Amniotic epithelial cell (primary cell): ENCODE results near the gene PDE6C.
"Not testable (repeated sequence)": the region's sequence is repeated elsewhere in the genome, so short reads cannot be mapped to it uniquely, and the experiment has no call there.

Experiments
- DNase-seq: peaks from one replicate; pipeline ENCODE4 v3.0.0-alpha.2; 2010; ENCODE audit warnings: low read depth

PDE6C gene

GRCh38 chr10:93630625-93631557 lies 18.6 kb downstream of the PDE6C start:
- DNase-seq = no peak

DNA sequence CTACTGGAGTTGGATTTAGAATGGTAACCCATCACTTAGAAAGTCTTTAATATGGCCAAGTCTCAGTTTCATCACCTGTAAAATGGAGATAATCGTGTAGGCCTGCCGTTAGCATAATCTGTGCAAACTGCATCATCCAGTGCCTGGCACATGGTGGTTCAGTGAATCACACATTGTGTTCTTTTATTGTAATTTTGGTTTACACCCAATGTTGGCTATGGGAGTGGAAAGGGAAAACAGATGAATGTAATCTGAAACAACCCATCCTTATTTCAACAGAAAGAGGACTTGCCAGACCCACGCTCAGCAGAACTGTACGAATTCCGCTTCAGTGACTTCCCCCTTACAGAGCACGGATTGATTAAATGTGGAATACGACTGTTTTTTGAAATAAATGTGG lies 27.5 kb downstream of the PDE6C start:
- no peak for DNase-seq

DNA sequence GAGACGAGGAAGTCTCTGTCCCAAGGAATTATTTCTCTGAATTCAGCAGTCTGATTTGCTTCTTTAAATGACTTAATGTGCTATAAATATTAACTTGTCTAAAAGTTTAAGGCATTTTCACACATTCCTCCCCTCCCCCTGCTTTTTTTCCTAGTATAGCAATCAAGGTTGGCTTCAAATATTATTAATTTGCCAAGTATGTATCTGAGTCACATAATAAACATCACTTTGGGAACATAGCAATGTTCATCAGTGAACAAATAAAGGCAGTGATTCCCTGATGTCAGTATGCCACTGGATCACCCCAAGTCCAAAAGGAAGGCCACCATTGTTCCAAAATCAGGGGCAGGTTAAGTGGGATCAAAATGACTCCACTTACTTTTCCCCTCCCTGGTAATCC lies 40.5 kb downstream of the PDE6C start:
- peak; percentile 11 for DNase-seq

- DNase-seq = no peak
Observed at GRCh38 chr10:93654201-93654600, 41.9 kb downstream of the PDE6C start.

DNA sequence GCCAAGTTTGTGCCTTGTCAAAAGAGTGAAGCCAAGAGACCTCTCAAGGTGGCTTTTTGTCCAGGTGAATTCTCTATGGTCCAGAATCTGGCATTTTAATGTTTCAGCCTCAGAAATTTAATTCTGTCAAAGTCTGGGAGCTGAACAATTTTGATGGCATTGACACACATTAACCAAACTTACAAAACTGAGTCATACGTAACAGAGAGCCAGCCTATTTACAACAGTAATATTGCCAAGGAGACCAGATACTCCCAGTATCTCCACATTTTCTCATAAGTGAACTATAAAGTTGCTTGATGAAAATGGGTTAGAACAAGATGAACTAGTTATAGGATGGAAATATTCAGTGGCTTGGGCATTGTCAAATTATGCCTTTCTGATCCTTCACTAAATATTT lies 43.8 kb downstream of the PDE6C start:
- peak; percentile 6 for DNase-seq

DNA sequence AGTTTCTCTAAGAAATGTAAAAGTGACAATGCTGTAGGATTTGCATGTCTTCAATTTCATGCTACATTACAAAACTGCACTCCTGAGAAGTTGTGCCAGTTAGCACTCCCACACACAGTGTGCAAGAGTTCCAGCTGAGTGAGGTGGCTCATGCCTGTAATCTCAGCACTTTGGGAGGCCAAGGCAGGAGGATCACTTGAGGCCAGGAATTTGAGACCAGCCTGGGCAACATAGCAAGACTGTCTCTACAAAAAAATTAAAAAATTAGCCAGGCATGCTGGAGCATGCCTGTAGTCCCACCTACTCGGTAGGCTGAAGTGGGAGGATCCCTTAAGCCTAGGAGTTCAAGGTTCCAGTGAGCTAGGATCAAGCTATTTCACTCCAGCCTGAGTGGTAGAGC lies 45.4 kb downstream of the PDE6C start:
- DNase-seq = no peak

DNA sequence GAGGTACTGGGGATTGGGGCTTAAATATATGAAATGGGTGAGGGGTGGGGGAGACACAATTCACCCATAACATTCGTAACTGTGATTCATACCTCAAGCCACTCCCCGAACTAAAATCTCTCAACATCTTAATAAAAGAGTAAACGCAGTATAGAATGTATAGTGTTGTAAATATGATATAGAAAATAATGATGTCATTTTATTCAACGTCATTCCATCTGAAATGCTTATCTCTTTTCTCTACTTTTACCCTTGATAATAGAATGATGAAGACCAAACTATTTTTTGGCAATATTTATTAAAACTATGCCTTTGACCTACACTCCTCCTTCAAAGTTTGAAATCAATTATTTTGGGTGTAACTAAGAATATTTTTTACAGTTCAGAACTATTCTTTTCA lies 53.7 kb downstream of the PDE6C start:
- DNase-seq = no peak

- DNase-seq = no peak
Observed at GRCh38 chr10:93667795-93668194, 55.5 kb downstream of the PDE6C start.

DNA sequence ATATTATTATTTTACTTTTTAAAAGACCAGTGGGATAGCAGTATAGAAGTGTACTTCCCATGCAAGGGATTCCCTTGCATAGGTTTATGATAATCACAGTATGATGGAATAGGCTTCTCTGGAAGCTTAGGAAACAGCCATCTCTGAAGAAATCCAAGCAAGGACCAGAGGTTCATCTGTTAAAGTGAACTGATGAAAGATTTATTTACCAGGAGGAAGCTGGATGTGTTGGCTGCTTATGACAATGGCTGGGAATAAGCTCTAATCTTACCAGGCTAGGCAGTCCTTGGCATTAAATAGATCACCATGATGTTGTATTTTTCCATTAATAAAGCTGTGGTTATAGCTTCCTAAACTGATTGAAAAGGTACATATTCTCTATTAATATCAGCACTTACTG lies 58.0 kb downstream of the PDE6C start:
- no peak for DNase-seq

DNA sequence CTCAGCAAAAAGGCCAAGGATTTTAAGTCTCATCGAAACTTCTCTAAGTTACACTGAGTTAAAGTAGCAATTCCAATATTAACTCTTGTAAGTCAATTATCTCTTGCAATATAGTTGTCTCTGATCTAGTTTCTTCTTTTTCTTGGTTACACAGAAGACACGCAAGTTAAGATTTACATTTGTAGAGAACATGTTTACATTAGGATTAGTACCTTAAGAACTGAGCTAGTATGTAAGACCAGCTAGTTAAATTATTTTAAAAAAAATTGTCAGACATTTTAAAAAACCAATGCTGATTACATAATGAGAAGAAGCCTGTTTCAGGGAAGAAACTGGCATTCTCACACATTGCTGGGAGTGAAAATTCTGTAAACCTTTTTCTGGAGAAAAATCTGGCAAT lies 58.7 kb downstream of the PDE6C start:
- no peak for DNase-seq

- DNase-seq = no peak
Observed at GRCh38 chr10:93672022-93672678, 59.8 kb downstream of the PDE6C start.

DNA sequence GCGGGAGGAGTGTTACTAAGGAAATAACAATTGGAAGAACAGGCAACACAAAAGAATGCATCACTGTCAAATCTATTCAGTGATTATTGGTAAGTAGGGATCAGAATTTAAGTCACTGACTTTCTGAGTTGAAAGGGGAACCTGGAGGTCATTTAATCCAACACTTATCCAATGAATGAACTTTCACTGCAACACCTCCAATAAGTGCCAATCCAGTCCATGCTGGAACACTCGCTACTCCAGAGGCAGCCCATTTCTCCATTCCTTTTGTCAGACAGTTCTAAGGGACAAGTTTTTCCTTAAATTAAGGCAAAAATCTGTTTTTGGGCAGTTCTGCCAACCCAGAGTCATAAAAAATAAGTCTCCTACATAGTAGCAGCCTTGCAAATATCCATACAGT lies 60.6 kb downstream of the PDE6C start:
- DNase-seq = no peak

GRCh38 chr10:93673791-93674190 lies 61.5 kb downstream of the PDE6C start:
- no peak for DNase-seq

DNA sequence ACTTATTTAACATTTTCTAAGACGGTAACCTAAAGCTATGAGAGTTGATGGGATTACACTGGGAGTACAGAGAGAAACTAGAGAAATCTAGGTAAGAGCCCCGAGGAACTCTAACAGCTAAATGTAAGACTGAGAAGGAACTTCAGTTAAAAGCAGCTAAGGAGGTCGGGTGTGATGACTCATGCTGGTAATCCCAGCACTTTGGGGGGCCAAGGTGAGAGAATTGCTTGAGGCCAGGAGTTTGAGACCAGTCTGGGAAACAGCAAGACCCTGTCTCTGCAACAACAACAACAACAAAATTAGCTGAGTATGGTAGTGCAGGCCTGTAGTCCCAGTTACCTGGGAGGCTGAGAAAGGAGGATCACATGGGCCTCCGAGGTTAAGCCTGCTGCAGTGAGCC lies 66.0 kb downstream of the PDE6C start:
- DNase-seq = no peak

DNA sequence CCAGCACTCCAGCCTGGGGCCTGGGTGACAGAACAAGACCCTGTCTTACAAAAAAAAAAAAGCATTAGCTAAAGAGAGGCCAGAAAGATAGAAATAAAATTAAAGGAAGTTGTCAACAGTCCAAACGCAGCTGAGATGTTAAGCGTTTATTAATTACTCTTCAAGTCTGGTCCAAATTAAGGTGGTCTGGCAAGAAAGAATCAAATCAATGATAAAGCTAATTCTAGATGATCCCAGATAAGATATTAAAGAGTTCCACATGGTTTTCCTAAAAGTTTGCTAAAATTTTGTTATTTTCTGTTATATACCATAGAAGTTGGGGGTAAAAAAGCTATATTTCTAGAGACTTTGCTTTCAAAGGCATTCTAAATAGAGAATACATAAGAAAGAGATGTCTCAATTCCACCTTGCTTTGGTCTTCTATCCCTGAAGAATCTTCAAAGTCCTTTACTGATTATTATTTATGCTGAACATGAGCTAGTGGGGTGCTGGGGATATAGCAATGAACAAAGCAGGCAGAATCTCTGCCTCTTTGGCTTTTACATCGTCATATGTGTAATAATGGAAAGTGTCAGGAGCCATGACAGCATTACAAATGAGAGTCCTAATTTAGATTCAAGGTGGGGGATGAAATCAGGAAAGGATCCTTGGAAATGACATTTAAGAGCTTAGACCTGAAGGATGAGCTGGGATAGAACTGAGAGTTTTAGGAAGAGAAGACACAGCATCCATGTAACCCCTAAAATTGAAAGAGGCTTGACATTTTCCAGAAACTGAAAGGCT lies 66.7 kb downstream of the PDE6C start:
- no peak for DNase-seq

GRCh38 chr10:93680412-93681047 lies 68.2 kb downstream of the PDE6C start:
- peak; percentile 33 for DNase-seq

DNA sequence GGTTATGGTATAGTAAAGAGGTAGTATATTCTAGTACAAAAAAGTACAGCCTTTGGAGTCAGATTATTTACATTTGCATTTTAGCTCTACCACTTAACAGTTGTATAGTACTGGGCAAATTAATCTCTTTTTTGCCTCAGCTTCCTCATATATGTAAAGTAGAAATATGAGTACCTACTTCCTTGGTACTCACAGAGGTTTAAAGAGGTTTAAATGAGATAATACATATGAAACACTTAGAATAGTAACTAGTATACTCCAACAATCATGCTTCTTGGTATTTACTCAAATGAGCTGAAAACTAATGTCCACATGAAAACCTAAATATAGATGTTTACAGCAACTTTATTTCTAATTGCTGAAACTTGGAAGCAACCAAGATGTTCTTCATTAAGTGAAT lies 75.4 kb downstream of the PDE6C start:
- no peak for DNase-seq

GRCh38 chr10:93695740-93696139 lies 83.4 kb downstream of the PDE6C start:
- no peak for DNase-seq

GRCh38 chr10:93696582-93696981 lies 84.2 kb downstream of the PDE6C start:
- not testable (repeated sequence) for DNase-seq

GRCh38 chr10:93697207-93697606 lies 84.9 kb downstream of the PDE6C start:
- DNase-seq = no peak

DNA sequence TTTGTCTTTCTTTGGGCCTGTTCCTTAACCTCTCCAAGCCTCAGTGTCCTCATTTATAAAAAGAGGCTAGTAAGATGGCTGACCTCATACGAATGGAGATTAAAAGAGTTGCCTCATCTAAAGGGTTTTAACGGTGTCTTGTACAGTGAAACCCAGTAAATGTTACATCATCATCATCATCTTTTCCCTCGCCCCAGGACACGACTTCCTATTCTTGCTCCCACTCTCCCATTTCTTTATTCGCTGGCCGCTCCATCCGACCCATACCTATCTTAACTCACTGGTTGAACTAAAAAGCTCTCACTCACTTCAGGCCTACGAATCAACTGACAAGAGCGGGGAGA lies 89.5 kb downstream of the PDE6C start:
- DNase-seq = peak; percentile 76
